Ovary (tissue), 3 donors: ENCODE data around the gene IFIT5.

Experiments
- POLR2A ChIP-seq: fragments of 450-650 bp; IDR thresholded peaks from one replicate; pipeline ENCODE4 v1.6.1; 2017; ENCODE audit warnings: antibody characterized with exemption, mild to moderate bottlenecking, moderate library complexity
- TF ChIP-seq, protein P1 (sequence below), 3 donors: fragments of 450-650 bp in 2 of 3; fragments of 200-600 bp in 1 of 3; IDR thresholded peaks; one replicate each; pipeline versions ENCODE4 v1.5.1 to v1.8.0; 2016 to 2022; ENCODE audit warnings: antibody characterized with exemption in 3 of 3, mild to moderate bottlenecking in 1 of 3
- donor health status: DM: no; HTN: no; CAD: no.

- TF ChIP-seq, protein P1, sequence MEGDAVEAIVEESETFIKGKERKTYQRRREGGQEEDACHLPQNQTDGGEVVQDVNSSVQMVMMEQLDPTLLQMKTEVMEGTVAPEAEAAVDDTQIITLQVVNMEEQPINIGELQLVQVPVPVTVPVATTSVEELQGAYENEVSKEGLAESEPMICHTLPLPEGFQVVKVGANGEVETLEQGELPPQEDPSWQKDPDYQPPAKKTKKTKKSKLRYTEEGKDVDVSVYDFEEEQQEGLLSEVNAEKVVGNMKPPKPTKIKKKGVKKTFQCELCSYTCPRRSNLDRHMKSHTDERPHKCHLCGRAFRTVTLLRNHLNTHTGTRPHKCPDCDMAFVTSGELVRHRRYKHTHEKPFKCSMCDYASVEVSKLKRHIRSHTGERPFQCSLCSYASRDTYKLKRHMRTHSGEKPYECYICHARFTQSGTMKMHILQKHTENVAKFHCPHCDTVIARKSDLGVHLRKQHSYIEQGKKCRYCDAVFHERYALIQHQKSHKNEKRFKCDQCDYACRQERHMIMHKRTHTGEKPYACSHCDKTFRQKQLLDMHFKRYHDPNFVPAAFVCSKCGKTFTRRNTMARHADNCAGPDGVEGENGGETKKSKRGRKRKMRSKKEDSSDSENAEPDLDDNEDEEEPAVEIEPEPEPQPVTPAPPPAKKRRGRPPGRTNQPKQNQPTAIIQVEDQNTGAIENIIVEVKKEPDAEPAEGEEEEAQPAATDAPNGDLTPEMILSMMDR (IDR thresholded peaks at IDR 0.05), result no peak
- TF ChIP-seq POLR2A, result no peak
Observed at GRCh38 chr10:89390476-89391225, 23.7 kb upstream of the IFIT5 start.
